LNCaP clone FGC (cell line): ENCODE results near the gene PCDHA10.
A peak's percentile ranks its signal among the peaks of the same experiment; 100 is the strongest.
"Not testable (repeated sequence)": the region's sequence is repeated elsewhere in the genome, so short reads cannot be mapped to it uniquely, and the experiment has no call there.

Experiments
- DNase-seq: peaks from one replicate; pipeline ENCODE4 v3.0.0-alpha.2; 2011; ENCODE audit warnings: low read depth
- H3K4me3 ChIP-seq: 2 replicates; pipeline ENCODE4 v1.5.1; 2011; ENCODE audit warnings: mild to moderate bottlenecking, low read depth, low read length, control low read depth
- CTCF ChIP-seq: IDR thresholded peaks from 2 replicates; pipeline ENCODE4 v1.5.1; 2012; ENCODE audit warnings: mild to moderate bottlenecking; ENCODE audit not compliant: control insufficient read depth, insufficient read depth; ENCODE audit errors: extremely low read depth

Gene PCDHA10

GRCh38 chr5:140835622-140836510 is 19.8 kb upstream of the PCDHA10 start:
- DNase-seq, result no peak
- no peak overlapping the region for H3K4me3 ChIP-seq
- no peak for TF ChIP-seq CTCF

- TF ChIP-seq CTCF, result peak; percentile 53
- DNase-seq, result no peak
- H3K4me3 ChIP-seq, result no peak within 1 kb of the TSS
These were observed 14.4 kb upstream of the PCDHA10 start, which contains the start of gene PCDHA8 for GRCh38 chr5:140840978-140841962. Gene PCDHA8, plus strand, starts transcription at chr5:140841187. Its CDS starts 135 bp downstream, at chr5:140841322.

GRCh38 chr5:140842798-140843733 is 12.6 kb upstream of the PCDHA10 start:
- no peak overlapping the region for H3K4me3 ChIP-seq
- TF ChIP-seq CTCF, result no peak
- no peak for DNase-seq

- not testable (repeated sequence) for H3K4me3 ChIP-seq, DNase-seq
These were observed 7.3 kb upstream of the PCDHA10 start, which contains the start of gene PCDHA9 for GRCh38 chr5:140848139-140849102. Gene PCDHA9, plus strand, starts transcription at chr5:140848382. Its CDS starts 114 bp downstream, at chr5:140848496.

GRCh38 chr5:140849831-140850634 is 5.7 kb upstream of the PCDHA10 start:
- not testable (repeated sequence) for DNase-seq, H3K4me3 ChIP-seq

GRCh38 chr5:140857177-140857986 is 1.7 kb downstream of the PCDHA10 start:
- H3K4me3 ChIP-seq, result no peak overlapping the region
- TF ChIP-seq CTCF, result no peak

More at GRCh38 chr5:140857177-140857986, 1.7 kb downstream of the PCDHA10 start:
- no peak for DNase-seq
